SU-DHL-6 (cell line): Measurements from ENCODE around the gene PDE6A.

Experiments
- H2AFZ ChIP-seq: fragments of 200-600 bp; sonication (generic); 2 replicates; pipeline ENCODE4 v1.6.1; 2014; ENCODE audit warnings: low read depth, mild to moderate bottlenecking, moderate library complexity, mixed read lengths, antibody characterized with exemption, low read length; ENCODE audit not compliant: severe bottlenecking
- H3F3A ChIP-seq: fragments of 200-600 bp; shearing (Covaris generic); 2 replicates; pipeline ENCODE4 v1.6.0; 2016; ENCODE audit warnings: antibody characterized with exemption, mild to moderate bottlenecking; ENCODE audit not compliant: insufficient read depth
- H3K27ac ChIP-seq: fragments of 200-600 bp; sonication (generic); 2 replicates; pipeline ENCODE4 v1.5.1; 2016; ENCODE audit warnings: low read depth, mild to moderate bottlenecking, low read length, moderate library complexity, mixed read lengths
- H3K27me3 ChIP-seq: fragments of 200-600 bp; sonication (generic), shearing (Covaris generic); 2 replicates; pipeline ENCODE4 v1.6.0; 2014; ENCODE audit warnings: mild to moderate bottlenecking, low read length
- H3K36me3 ChIP-seq: fragments of 200-600 bp; sonication (generic); 2 replicates; pipeline ENCODE4 v1.6.1; 2014; ENCODE audit warnings: mild to moderate bottlenecking, low read length, mixed read lengths
- H3K4me2 ChIP-seq: fragments of 300-600, 200-600 bp; shearing (Covaris generic), sonication (generic); 2 replicates; pipeline ENCODE4 v1.6.0; 2014; ENCODE audit warnings: low read length, low read depth, mild to moderate bottlenecking; ENCODE audit not compliant: poor library complexity, severe bottlenecking
- H3K4me3 ChIP-seq: fragments of 200-600 bp; sonication (generic); 2 replicates; pipeline ENCODE4 v1.5.1; 2014; ENCODE audit warnings: antibody characterized with exemption, low read length, mild to moderate bottlenecking, mixed read lengths; ENCODE audit not compliant: insufficient read depth, poor library complexity, severe bottlenecking
- H3K79me2 ChIP-seq: fragments of 200-600 bp; sonication (generic); 2 replicates; pipeline ENCODE4 v1.6.1; 2014; ENCODE audit warnings: mild to moderate bottlenecking, low read length, moderate library complexity; ENCODE audit not compliant: insufficient read depth
- H3K9ac ChIP-seq: fragments of 200-600 bp; sonication (generic); 2 replicates; pipeline ENCODE4 v1.7.0; 2014; ENCODE audit warnings: mild to moderate bottlenecking, low read length
- H3K9me2 ChIP-seq: fragments of 200-600 bp; sonication (generic); replicated peaks from 2 replicates; pipeline ENCODE4 v1.6.1; 2014; ENCODE audit warnings: low read length; ENCODE audit not compliant: insufficient read depth
- H3K9me3 ChIP-seq: fragments of 200-600 bp; sonication (generic); 2 replicates; pipeline ENCODE4 v1.6.1; 2014; ENCODE audit warnings: low read length, mixed read lengths; ENCODE audit not compliant: insufficient read depth
- H4K20me1 ChIP-seq: fragments of 200-600 bp; sonication (generic); 2 replicates; pipeline ENCODE4 v1.6.1; 2014; ENCODE audit warnings: low read depth, mild to moderate bottlenecking, antibody characterized with exemption, low read length, moderate library complexity, mixed read lengths
- EZH2phosphoT487 ChIP-seq: fragments of 200-600 bp; sonication (generic), shearing (Covaris generic); conservative IDR thresholded peaks from 2 replicates; pipeline ENCODE4 v1.6.1; 2018; ENCODE audit warnings: mild to moderate bottlenecking, antibody characterized with exemption, low read length, moderate library complexity, mixed read lengths
- TF ChIP-seq, protein P1 (sequence below): fragments of 200-600 bp; sonication (generic); IDR thresholded peaks from one replicate; pipeline ENCODE4 v1.5.1; 2017; ENCODE audit warnings: antibody characterized with exemption, mild to moderate bottlenecking, low read length, moderate library complexity; ENCODE audit not compliant: insufficient read depth, poor library complexity, severe bottlenecking

The PDE6A gene

DNA sequence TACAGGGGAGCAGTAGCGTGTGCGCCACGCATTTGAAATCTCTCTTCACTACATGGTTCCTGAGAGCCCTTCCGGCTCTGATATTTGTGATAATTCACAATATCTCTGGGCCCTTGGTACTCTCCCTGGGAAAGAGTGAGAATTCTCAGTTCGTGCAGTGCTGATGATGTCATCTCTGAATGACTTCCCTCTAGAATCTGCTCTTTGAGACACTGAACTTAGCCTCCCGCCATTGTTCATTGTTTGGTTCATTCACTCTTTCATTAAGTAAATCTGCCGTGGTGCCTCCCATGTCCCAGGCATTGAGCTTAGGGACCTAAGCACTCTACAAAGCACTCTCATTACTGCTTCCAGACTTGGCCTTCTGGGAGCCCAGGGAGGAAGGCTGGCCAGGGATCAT lies 120.5 kb downstream of the PDE6A start:
- no peaks in the 10 kb centered on the region for H3K36me3 ChIP-seq
- TF ChIP-seq, protein P1, sequence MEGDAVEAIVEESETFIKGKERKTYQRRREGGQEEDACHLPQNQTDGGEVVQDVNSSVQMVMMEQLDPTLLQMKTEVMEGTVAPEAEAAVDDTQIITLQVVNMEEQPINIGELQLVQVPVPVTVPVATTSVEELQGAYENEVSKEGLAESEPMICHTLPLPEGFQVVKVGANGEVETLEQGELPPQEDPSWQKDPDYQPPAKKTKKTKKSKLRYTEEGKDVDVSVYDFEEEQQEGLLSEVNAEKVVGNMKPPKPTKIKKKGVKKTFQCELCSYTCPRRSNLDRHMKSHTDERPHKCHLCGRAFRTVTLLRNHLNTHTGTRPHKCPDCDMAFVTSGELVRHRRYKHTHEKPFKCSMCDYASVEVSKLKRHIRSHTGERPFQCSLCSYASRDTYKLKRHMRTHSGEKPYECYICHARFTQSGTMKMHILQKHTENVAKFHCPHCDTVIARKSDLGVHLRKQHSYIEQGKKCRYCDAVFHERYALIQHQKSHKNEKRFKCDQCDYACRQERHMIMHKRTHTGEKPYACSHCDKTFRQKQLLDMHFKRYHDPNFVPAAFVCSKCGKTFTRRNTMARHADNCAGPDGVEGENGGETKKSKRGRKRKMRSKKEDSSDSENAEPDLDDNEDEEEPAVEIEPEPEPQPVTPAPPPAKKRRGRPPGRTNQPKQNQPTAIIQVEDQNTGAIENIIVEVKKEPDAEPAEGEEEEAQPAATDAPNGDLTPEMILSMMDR, result no peak
- TF ChIP-seq EZH2phosphoT487, result no peak
- no peaks in the 10 kb centered on the region for H3K27me3 ChIP-seq
- H3K79me2 ChIP-seq, result peaks cover 6% of the 10 kb centered on the region; the same call in 1 of the 2 replicates
- H3K9ac ChIP-seq, result no peak overlapping the region
- no peak overlapping the region for H3K4me3 ChIP-seq
- H3K9me3 ChIP-seq, result no peaks in the 10 kb centered on the region
- no peaks in the 10 kb centered on the region for H3K9me2 ChIP-seq
- no peak overlapping the region for H3K27ac ChIP-seq
- no peaks in the 10 kb centered on the region for H4K20me1 ChIP-seq
- no peak overlapping the region for H2AFZ ChIP-seq
- H3K4me2 ChIP-seq, result no peak overlapping the region
- no peaks in the 10 kb centered on the region for H3F3A ChIP-seq

DNA sequence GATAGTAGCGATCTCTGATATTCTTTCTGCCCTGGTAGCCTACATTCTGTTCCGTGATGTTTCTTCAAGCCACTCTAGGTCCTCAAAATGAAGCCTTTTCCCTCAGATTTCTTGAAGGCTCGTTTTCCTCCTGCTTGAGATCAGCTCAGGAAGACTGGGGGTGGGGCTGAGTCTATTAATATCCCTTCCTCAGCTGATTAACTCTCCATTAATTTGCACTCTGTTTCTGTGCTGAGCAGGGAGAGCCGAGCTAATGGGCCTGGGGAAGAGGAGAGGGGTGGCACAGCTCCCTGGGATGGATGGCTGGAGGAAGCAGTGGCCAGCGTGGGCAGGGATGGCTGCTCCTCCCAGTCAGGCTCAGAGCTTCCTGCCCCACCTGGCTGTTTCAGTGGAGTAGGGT lies 121.2 kb downstream of the PDE6A start:
- H3K4me3 ChIP-seq, result no peak overlapping the region
- no peak overlapping the region for H2AFZ ChIP-seq
- H4K20me1 ChIP-seq, result no peaks in the 10 kb centered on the region
- H3K9me2 ChIP-seq, result no peaks in the 10 kb centered on the region
- no peaks in the 10 kb centered on the region for H3K9me3 ChIP-seq
- no peaks in the 10 kb centered on the region for H3K36me3 ChIP-seq
- peaks cover 6% of the 10 kb centered on the region; the same call in 1 of the 2 replicates for H3K79me2 ChIP-seq
- TF ChIP-seq, protein P1, result no peak
- TF ChIP-seq EZH2phosphoT487, result no peak
- no peaks in the 10 kb centered on the region for H3K27me3 ChIP-seq
- H3F3A ChIP-seq, result no peaks in the 10 kb centered on the region
- no peak overlapping the region for H3K27ac ChIP-seq
- H3K9ac ChIP-seq, result no peak overlapping the region
- H3K4me2 ChIP-seq, result no peak overlapping the region

DNA sequence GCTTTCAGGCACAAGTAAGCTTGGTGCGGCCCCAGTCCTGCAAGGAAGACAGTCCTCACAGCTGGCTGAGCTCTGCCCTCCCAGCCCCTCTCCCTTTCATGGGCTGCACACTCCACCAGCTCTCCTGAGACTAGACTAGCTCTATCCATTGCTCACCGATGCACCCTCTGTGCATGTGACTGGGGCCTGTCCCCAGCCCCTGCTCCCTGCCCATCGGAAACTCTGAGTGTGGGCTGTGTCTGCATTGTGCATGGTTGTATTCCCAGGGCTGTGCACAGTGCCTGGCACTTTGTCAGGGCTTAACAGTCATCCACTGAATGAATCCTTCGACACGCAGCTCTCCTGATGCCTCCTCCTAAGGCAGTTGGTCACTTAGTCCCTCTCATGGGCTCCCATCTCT lies 122.3 kb downstream of the PDE6A start:
- Histone ChIP-seq H3K79me2 (peaks cover 6% of the 10 kb centered on the region; the same call in 1 of the 2 replicates), H2AFZ (no peak overlapping the region), H3K9me2 (no peaks in the 10 kb centered on the region), H3K4me2 (no peak overlapping the region), H3K27me3 (no peaks in the 10 kb centered on the region), H3K27ac (no peak overlapping the region), H3K9ac (no peak overlapping the region), H3K36me3 (no peaks in the 10 kb centered on the region), H3K9me3 (no peaks in the 10 kb centered on the region), H3K4me3 (no peak overlapping the region), H4K20me1 (no peaks in the 10 kb centered on the region), H3F3A (no peaks in the 10 kb centered on the region)
- TF ChIP-seq, protein P1, result no peak
- TF ChIP-seq EZH2phosphoT487, result no peak
